Neuronal stem cell (in vitro differentiated cells): ENCODE results near the gene ERBIN.

ENCODE experiments used
- DNase-seq: peaks from one replicate; pipeline ENCODE4 v3.0.0-alpha.2; 2013; ENCODE audit warnings: low spot score
- H2AFZ ChIP-seq: one replicate; pipeline ENCODE4 v1.6.1; 2013; ENCODE audit warnings: mild to moderate bottlenecking, low read length, inconsistent platforms
- H2AK5ac ChIP-seq: 2 replicates; pipeline ENCODE4 v1.6.1; 2013; ENCODE audit warnings: low read depth, mild to moderate bottlenecking, inconsistent platforms, low read length, moderate library complexity, mixed read lengths
- H2BK120ac ChIP-seq: 2 replicates; pipeline ENCODE4 v1.6.1; 2013; ENCODE audit warnings: low read depth, mild to moderate bottlenecking, inconsistent platforms, low read length, moderate library complexity, mixed read lengths
- H2BK12ac ChIP-seq: one replicate; pipeline ENCODE4 v1.6.1; 2013; ENCODE audit warnings: low read length, inconsistent platforms
- H2BK15ac ChIP-seq: 2 replicates; pipeline ENCODE4 v1.6.1; 2013; ENCODE audit warnings: mild to moderate bottlenecking, low read length, inconsistent platforms, mixed read lengths
- H2BK5ac ChIP-seq: one replicate; pipeline ENCODE4 v1.6.1; 2013; ENCODE audit warnings: inconsistent platforms, mild to moderate bottlenecking, low read length, moderate library complexity
- H3K14ac ChIP-seq: one replicate; pipeline ENCODE4 v1.6.1; 2013; ENCODE audit warnings: low read length, inconsistent platforms
- H3K18ac ChIP-seq: 2 replicates; pipeline ENCODE4 v1.6.1; 2013; ENCODE audit warnings: low read length, inconsistent platforms
- H3K23ac ChIP-seq: 2 replicates; pipeline ENCODE4 v1.6.1; 2013; ENCODE audit warnings: low read depth, mild to moderate bottlenecking, mixed read lengths, low read length, inconsistent platforms; ENCODE audit not compliant: poor library complexity
- H3K27ac ChIP-seq: replicated peaks from 3 replicates; pipeline ENCODE4 v1.5.1; 2013; ENCODE audit warnings: low read length, inconsistent platforms
- H3K27me3 ChIP-seq, 3 experiments: 2 replicates each; pipeline ENCODE4 v1.6.1; 2013; ENCODE audit warnings: low read length in 3 of 3, mild to moderate bottlenecking in 2 of 3, inconsistent platforms in 1 of 3, low read depth in 1 of 3, mixed read lengths in 1 of 3, moderate library complexity in 1 of 3; ENCODE audit not compliant: control insufficient read depth in 3 of 3, insufficient read depth in 3 of 3
- H3K36me3 ChIP-seq, 2 donors: replicated peaks in 1 of 2; 2 replicates each; pipeline ENCODE4 v1.6.1; 2013; ENCODE audit warnings: low read length in 2 of 2; ENCODE audit not compliant: control insufficient read depth in 2 of 2, insufficient read depth in 2 of 2
- H3K4ac ChIP-seq: 2 replicates; pipeline ENCODE4 v1.6.1; 2013; ENCODE audit warnings: inconsistent platforms, mild to moderate bottlenecking, low read length, moderate library complexity
- H3K4me1 ChIP-seq, 2 donors: 1 replicate in 1 of 2; 2 replicates in 1 of 2; pipeline ENCODE4 v1.6.1; 2013; ENCODE audit warnings: low read length in 2 of 2, low read depth in 1 of 2; ENCODE audit not compliant: control insufficient read depth in 2 of 2, insufficient read depth in 1 of 2
- H3K4me2 ChIP-seq: one replicate; pipeline ENCODE4 v1.6.1; 2013; ENCODE audit warnings: mild to moderate bottlenecking, low read length, inconsistent platforms; ENCODE audit not compliant: insufficient read depth, poor library complexity, severe bottlenecking
- H3K4me3 ChIP-seq, 2 donors: 2 replicates each; pipeline ENCODE4 v1.5.1; 2013; ENCODE audit warnings: low read length in 2 of 2, mild to moderate bottlenecking in 2 of 2, inconsistent platforms in 1 of 2, moderate library complexity in 1 of 2
- H3K79me1 ChIP-seq: one replicate; pipeline ENCODE4 v1.6.1; 2013; ENCODE audit warnings: low read depth, mild to moderate bottlenecking, inconsistent platforms, low read length, moderate library complexity
- H3K9ac ChIP-seq: one replicate; pipeline ENCODE4 v1.6.1; 2013; ENCODE audit warnings: mild to moderate bottlenecking, low read depth, low read length, inconsistent platforms; ENCODE audit not compliant: poor library complexity
- H3K9me3 ChIP-seq, 2 donors: replicated peaks in 1 of 2; 2 replicates each; pipeline versions ENCODE3 to v1.6.1; 2013; ENCODE audit warnings: low read length in 2 of 2, mild to moderate bottlenecking in 2 of 2, inconsistent platforms in 1 of 2, low read depth in 1 of 2, mixed read lengths in 1 of 2, moderate library complexity in 1 of 2; ENCODE audit not compliant: control insufficient read depth in 2 of 2, insufficient read depth in 1 of 2
- H4K8ac ChIP-seq: one replicate; pipeline ENCODE4 v1.6.1; 2013; ENCODE audit warnings: low read depth, mild to moderate bottlenecking, inconsistent platforms, low read length, moderate library complexity
- H4K91ac ChIP-seq: one replicate; pipeline ENCODE4 v1.6.1; 2013; ENCODE audit warnings: low read length, low read depth, mild to moderate bottlenecking, inconsistent platforms; ENCODE audit not compliant: poor library complexity
- WGBS, 2 donors: extraction: QIAGEN DNeasy Blood & Tissue Kit; methylation state at CpG; one replicate each; pipeline ENCODE4 v1.1.7; 2013; ENCODE audit warnings: missing lambda C conversion rate in 2 of 2, mixed read lengths in 1 of 2; ENCODE audit not compliant: insufficient read length in 2 of 2, insufficient replicate concordance in 1 of 2; ENCODE audit errors: extremely low coverage in 2 of 2; 5-methylcytosine and 5-hydroxymethylcytosine counted together

The ERBIN gene

GRCh38 chr5:66113160-66113559, 186.8 kb downstream of the ERBIN start:
- no peak overlapping the region for H4K8ac ChIP-seq
- no peak for DNase-seq

DNA sequence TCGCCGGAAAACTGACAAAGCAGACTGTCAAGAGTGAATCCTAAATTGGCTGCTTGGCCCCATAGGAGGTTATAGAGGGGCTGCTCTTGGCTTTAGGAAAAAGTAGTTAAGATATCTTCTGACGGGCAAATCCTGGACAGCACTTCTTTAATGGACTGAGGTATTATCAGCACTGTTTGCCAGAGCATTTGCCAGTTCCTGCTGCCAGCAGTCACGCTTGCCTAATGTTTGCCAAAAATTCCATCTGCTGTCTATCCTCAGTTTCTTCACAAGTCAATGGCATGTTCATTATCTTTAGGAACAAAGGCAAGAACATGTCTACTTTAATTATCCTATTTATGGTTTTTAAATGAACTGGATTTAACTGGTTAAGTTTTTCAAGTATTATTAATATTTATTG, 191.9 kb downstream of the ERBIN start:
- Histone ChIP-seq H2BK15ac (no peak overlapping the region), H3K9me3 (no peaks in the 10 kb centered on the region), H3K23ac (no peak overlapping the region), H3K18ac (no peak overlapping the region), H2AFZ (no peak overlapping the region), H4K8ac (no peak overlapping the region), H2BK120ac (no peak overlapping the region), H4K91ac (no peak overlapping the region), H3K4me1 (no peaks in the 10 kb centered on the region), H3K4ac (no peak overlapping the region), H3K79me1 (no peaks in the 10 kb centered on the region), H2BK12ac (no peak overlapping the region), H3K4me3 (no peak overlapping the region), H3K14ac (no peak overlapping the region), H3K4me2 (no peak overlapping the region), H3K9ac (no peak overlapping the region), H2AK5ac (no peak overlapping the region), H3K36me3 (no peaks in the 10 kb centered on the region), H3K27ac (no peak overlapping the region), H3K27me3 (no peaks in the 10 kb centered on the region), H2BK5ac (no peak overlapping the region)
- DNase-seq = no peak
- WGBS, 2 donors = no CpG with 5 or more reads among the region's 4 CpGs

More at GRCh38 chr5:66113160-66113559, 186.8 kb downstream of the ERBIN start:
- no CpG with 5 or more reads among the region's 2 CpGs for WGBS, 2 donors
- Histone ChIP-seq H3K36me3 (no peaks in the 10 kb centered on the region), H3K4me2 (no peak overlapping the region), H3K9me3 (no peaks in the 10 kb centered on the region), H3K9ac (no peak overlapping the region), H2BK120ac (no peak overlapping the region), H3K18ac (no peak overlapping the region), H3K23ac (no peak overlapping the region), H3K27ac (no peak overlapping the region), H3K27me3 (no peaks in the 10 kb centered on the region), H3K4me1 (no peaks in the 10 kb centered on the region), H3K4me3 (no peak overlapping the region), H2BK5ac (no peak overlapping the region), H3K14ac (no peak overlapping the region), H2BK12ac (no peak overlapping the region), H3K79me1 (no peaks in the 10 kb centered on the region), H2AK5ac (no peak overlapping the region), H2BK15ac (no peak overlapping the region), H2AFZ (no peak overlapping the region), H4K91ac (no peak overlapping the region), H3K4ac (no peak overlapping the region)

GRCh38 chr5:66122379-66123034, 196.1 kb downstream of the ERBIN start:
- H3K18ac ChIP-seq = no peak overlapping the region
- H3K27ac ChIP-seq = no peak overlapping the region
- H2BK15ac ChIP-seq = no peak overlapping the region
- no peaks in the 10 kb centered on the region for H3K27me3 ChIP-seq
- no peak for DNase-seq
- no CpG with 5 or more reads among the region's 2 CpGs for WGBS, 2 donors
- H3K4ac ChIP-seq = no peak overlapping the region
- no peak overlapping the region for H3K23ac ChIP-seq
- no peak overlapping the region for H4K8ac ChIP-seq
- H3K9ac ChIP-seq = no peak overlapping the region
- H2AK5ac ChIP-seq = no peak overlapping the region
- H3K4me3 ChIP-seq = no peak overlapping the region
- H4K91ac ChIP-seq = no peak overlapping the region
- no peak overlapping the region for H3K14ac ChIP-seq
- no peaks in the 10 kb centered on the region for H3K36me3 ChIP-seq
- no peak overlapping the region for H2BK120ac ChIP-seq
- H3K4me2 ChIP-seq = no peak overlapping the region
- no peaks in the 10 kb centered on the region for H3K79me1 ChIP-seq
- no peak overlapping the region for H2BK5ac ChIP-seq
- no peak overlapping the region for H2BK12ac ChIP-seq
- no peaks in the 10 kb centered on the region for H3K4me1 ChIP-seq
- H3K9me3 ChIP-seq = no peaks in the 10 kb centered on the region
- no peak overlapping the region for H2AFZ ChIP-seq

GRCh38 chr5:66129144-66129543, 202.8 kb downstream of the ERBIN start:
- H3K4me1 ChIP-seq = no peaks in the 10 kb centered on the region
- H3K27ac ChIP-seq = no peak overlapping the region
- no peak overlapping the region for H3K18ac ChIP-seq
- peak overlapping the region; percentile 32 for H2AFZ ChIP-seq
- H3K23ac ChIP-seq = no peak overlapping the region
- no peak overlapping the region for H2BK15ac ChIP-seq
- peak overlapping the region; percentile 23 for H3K4ac ChIP-seq
- no peak overlapping the region for H3K4me3 ChIP-seq
- H2BK12ac ChIP-seq = no peak overlapping the region
- H3K9ac ChIP-seq = no peak overlapping the region
- DNase-seq = no peak
- no peak overlapping the region for H3K14ac ChIP-seq
- no peak overlapping the region for H3K4me2 ChIP-seq
- H3K9me3 ChIP-seq = no peaks in the 10 kb centered on the region
- H3K27me3 ChIP-seq = no peaks in the 10 kb centered on the region
- H2AK5ac ChIP-seq = no peak overlapping the region
- H2BK5ac ChIP-seq = no peak overlapping the region
- no peak overlapping the region for H4K91ac ChIP-seq
- no peaks in the 10 kb centered on the region for H3K79me1 ChIP-seq
- no CpG with 5 or more reads among the region's 4 CpGs for WGBS, 2 donors
- H4K8ac ChIP-seq = no peak overlapping the region
- no peaks in the 10 kb centered on the region for H3K36me3 ChIP-seq
- H2BK120ac ChIP-seq = no peak overlapping the region
